NCI-H1092 (cell line): ENCODE measurements around the gene STAT2.

Experiments
- DNase-seq: peaks from one replicate; lab custom pipeline; 2025; lab: John Stamatoyannopoulos, UW

The STAT2 gene

DNA sequence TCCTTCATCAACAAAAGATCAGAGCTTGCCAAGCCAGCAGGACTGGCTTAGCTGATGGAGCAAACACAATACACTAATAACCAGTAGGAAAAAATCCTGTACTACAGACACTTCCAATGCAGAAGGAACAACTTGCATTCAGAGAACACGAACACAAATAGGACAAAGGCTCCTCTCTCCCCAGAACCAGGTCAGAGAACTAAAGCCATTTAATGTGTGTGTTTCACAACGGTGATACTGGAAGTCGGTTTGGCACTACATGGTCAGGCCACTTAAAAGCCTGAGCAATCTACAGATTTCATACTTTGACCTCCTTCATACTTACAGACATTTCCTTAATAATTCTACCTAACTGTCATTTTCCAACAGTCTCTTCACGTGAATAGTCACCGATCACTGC lies 66.1 kb downstream of the STAT2 start:
- DNase-seq, result no peak
